HG03025 (cell line): ENCODE results near the gene HCN4.
"Not testable (repeated sequence)": the region's sequence is repeated elsewhere in the genome, so short reads cannot be mapped to it uniquely, and the experiment has no call there.

Source experiments
- ATAC-seq: cut with Tn5 transposase; IDR thresholded peaks from one replicate; pipeline ENCODE4 v1.9.1; 2021; ENCODE audit warnings: mild to moderate bottlenecking, moderate library complexity; ENCODE audit not compliant: unreplicated experiment, low FRiP score

HCN4 gene

GRCh38 chr15:73368301-73369136, at the start of gene HCN4:
Gene HCN4, minus strand, starts transcription at chr15:73368958. Its CDS starts 688 bp downstream, at chr15:73368270.
- ATAC-seq = no peak

- no peak for ATAC-seq
These were observed 46.1 kb upstream of the HCN4 start for GRCh38 chr15:73414876-73415275.

DNA sequence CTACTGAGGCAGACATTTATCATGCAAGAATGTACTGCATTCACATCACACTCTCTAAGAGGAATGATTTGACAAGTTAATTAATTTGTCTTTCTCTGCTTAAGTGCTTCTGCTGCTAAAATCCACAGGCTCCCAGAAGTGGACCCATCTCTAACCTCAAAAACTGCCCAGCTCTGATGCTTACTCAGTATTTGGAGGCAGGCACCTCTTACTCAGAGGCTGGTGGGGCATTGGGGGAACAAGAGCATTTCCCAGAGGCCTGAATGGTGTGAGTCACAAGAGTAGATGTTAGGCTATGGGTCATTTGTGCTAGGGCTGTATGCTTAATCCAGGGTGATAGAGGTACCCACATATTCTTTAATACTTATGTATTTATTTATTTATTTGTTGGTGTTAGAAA, 34.4 kb upstream of the HCN4 start:
- no peak for ATAC-seq

DNA sequence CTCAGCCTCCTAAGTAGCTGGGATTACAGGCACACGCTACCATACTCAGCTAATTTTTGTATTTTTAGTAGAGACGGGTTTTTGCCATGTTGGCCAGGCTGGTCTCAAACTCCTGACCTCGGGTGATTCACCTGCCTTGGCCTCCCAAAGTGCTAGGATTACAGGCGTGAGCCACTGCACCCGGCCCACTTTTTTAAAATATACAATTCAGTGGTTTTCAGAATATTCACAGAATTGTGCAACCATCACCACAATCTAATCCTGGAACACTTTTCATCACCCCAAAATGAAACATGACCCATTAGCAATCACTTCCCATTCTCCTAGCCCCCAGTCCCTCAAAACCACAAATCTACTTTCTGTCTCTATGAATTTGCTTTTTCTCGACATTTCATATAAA, 31.5 kb upstream of the HCN4 start:
- not testable (repeated sequence) for ATAC-seq

DNA sequence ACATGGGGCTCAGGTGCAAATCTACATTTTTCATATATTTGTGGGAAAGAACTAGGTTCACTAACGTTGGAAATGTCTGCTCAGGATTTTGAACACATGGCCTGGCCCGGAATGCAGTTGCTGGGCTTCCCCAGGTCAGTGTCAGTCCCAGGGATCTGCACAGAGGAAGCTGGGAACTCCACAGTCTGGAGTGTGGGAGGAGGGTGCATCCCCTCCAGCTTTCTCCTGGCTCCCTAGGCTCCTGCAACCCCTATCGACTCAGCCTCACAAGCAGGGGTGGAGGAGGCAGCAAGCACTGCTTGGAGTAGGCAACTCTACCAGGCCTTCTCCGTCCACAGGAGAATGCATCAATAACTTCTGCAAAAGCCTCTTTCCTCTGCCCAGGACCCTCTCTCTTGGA, 30.1 kb upstream of the HCN4 start:
- no peak for ATAC-seq

DNA sequence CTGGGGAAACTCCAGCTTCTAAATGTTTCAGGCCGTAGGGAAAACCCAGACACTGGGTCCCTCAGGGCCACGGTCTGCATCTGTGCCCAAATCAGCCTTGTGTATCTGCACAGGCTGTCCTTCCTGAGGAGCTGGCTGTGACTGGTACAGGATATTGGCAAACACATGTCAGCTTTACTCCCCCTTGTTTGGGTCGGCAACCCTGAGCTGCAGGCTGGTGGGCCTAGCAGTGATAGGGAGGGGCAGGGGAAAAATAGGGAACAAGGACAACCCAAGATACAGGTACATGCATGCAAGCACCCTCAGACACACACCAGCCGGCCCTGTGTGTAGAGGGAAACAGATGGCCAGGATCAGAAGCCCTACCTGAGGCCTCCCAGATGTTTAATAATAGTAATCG, 28.7 kb upstream of the HCN4 start:
- ATAC-seq = no peak

GRCh38 chr15:73395671-73396070, 26.9 kb upstream of the HCN4 start:
- ATAC-seq = no peak

DNA sequence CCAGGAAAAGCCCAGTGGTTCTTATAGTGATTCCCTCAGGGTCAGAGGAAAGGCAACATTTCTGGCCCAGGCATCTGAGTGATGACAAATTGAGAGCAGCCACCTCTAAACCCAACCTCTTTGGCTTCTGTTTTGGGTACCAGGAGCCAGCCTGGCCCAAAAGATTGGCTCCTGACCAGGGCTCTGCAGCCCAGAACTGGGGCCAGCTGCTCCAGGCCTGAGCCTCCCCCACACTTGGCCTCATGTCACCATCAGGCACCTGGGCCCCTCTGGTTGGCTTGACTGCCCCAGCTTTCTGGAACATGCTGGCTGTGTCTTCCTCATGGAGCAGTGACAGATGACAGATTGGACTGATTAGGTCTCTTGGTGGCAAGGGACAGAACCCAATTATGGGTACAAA, 26.0 kb upstream of the HCN4 start:
- no peak for ATAC-seq

DNA sequence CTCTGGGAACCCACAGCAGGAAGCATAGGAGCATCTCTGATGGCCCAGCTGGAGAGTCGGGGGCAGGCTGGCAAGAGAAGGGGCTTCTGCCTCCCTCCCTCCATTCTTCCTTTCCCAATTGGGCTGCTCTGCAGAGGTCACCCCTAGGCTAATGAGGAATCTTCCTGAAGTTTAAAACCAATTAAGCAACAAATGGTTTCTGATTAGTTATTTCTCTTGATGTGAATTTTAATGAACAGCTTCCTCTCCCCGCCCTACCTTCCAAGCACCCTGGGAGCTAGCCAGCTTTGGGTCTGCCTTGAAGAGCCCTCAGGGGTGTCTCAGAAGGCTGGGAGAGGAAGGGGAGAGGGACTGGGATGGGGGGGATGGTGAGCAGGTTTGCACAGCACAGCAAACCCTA, 24.6 kb upstream of the HCN4 start:
- no peak for ATAC-seq

- ATAC-seq = no peak
These were observed 23.3 kb upstream of the HCN4 start for GRCh38 chr15:73392025-73392424.

- no peak for ATAC-seq
These were observed 22.5 kb upstream of the HCN4 start for GRCh38 chr15:73391128-73391872.

- no peak for ATAC-seq
These were observed 21.3 kb upstream of the HCN4 start for GRCh38 chr15:73389971-73390544.

- no peak for ATAC-seq
These were observed 20.8 kb upstream of the HCN4 start for GRCh38 chr15:73389539-73389938.

DNA sequence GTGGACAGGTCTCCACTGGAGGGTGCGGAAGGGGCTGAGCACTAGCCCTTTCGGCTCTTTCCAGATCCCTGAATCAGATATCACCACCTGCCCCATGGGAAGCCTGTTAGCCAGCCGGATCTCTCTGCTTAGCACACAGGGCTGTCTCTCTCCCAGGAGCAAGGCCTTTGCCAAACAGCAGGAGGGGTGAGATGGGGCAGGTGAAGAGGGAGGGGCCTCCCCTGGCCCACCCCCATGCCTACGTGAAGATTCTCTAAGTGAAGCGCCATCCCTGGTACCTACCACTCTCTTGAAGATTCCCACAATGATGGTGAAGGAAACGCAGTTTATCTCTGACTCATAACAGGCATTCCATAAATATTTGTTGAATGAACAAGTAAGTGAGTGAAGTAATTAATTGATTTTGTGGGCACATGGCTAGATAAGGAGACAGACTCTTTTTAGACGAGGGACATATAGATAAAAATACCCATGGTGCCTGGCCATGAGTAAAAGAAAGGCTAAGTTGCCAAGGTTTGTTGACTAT, 19.6 kb upstream of the HCN4 start:
- no peak for ATAC-seq

DNA sequence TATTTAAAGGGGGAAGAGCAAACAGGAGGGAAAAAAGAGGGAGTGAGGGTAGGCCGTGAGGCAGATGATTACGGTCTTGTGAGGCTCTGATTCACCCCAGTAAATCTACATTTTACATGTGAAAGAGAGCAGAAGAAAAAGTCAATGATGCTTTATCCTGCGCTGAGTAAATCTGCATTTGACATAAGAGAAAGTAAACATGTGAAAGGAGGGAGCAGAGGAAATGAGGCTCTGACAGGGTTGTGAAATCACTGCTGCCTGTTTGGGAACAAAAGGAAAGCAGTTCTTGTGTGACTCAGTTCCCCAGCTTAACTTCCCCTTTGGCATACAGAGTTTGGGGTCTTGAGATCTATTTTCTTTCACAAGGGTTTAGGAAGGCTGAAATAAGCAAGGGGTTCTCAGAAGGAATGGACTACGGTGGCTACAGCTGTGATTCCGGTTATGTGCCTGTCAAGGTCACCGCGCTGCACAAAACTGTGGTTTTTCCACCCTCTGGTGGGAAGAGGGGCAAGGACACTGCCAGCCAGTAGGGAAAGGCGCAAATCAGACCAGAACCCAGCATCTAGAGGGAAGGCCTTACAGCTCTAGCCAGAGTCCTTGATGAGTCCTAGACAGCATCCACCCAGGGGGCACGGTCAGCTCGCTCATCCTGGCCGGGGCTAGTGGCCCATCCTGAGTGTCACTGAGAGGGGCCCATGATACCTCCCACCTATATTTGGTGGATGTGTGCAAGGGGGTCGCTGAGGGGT, 18.9 kb upstream of the HCN4 start:
- no peak for ATAC-seq

GRCh38 chr15:73386886-73387506, 18.2 kb upstream of the HCN4 start:
- no peak for ATAC-seq

- no peak for ATAC-seq
These were observed 17.5 kb upstream of the HCN4 start for GRCh38 chr15:73386238-73386637.

DNA sequence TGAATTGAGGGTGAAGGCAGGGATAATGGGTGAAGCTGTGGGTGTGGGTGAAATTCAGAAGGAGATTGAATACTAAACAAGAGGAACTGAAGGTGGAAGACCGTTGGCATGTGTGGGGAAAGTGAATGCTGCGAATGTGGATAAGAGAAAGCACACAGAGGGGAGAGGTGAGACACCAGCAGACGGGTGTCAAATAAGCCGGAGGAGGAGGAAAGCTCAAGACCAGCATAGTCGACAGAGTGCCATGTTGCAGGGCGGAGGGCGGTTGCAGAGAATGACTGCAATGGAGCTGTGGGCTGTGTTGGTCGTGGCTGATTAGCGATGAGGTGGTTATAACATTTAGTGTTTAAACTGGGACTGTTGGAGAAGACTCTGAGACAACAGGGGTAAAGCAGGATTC, 16.4 kb upstream of the HCN4 start:
- ATAC-seq = no peak

- ATAC-seq = no peak
These were observed 14.8 kb upstream of the HCN4 start for GRCh38 chr15:73383310-73384189.
